Dermis microvascular lymphatic vessel endothelial cell (primary cell): ENCODE results near the gene SLC30A9. TPM values are rescaled to one million over a fixed set of nuclear protein-coding genes. Genes with fewer than 3 reads are reported as not detected.

Experiments
- DNase-seq, 2 donors: peaks; one replicate each; pipeline versions ENCODE4 v3.0.0 to v3.0.0-alpha.2; 2010; ENCODE audit warnings: low read depth in 2 of 2
- total RNA-seq: library from RNA; depleted of rRNA; stranded (reverse); fragments of >200 nt; gene quantifications from 2 replicates; pipeline ENCODE4 v1.2.1, GENCODE V29; 2014

Gene SLC30A9
- total RNA-seq, 1 donor from 2014 or later: 36.3 TPM

GRCh38 chr4:42136371-42136770 lies 146.0 kb downstream of the SLC30A9 start:
- DNase-seq: no peak

Other genes with a start within 250 kb of the SLC30A9 start
- not detected in 2 replicates for gene PHOX2B, start 241.8 kb upstream of the SLC30A9 start, total RNA-seq
- gene TMEM33, start 55.1 kb upstream of the SLC30A9 start, total RNA-seq: 36.5 and 49.9 TPM in 2 replicates
- gene DCAF4L1, start 8.8 kb upstream of the SLC30A9 start, total RNA-seq: 0.13 TPM in 2 replicates
- gene BEND4, start 162.1 kb downstream of the SLC30A9 start, total RNA-seq: under 0.01 TPM in 2 replicates